SK-N-SH (cell line): ENCODE data around the gene OR4Q3. TPM values are rescaled to one million over a fixed set of nuclear protein-coding genes. Genes with fewer than 3 reads are reported as not detected.

ENCODE experiments used
- CTCF ChIA-PET: fragments of 300-600, 350-600 bp; formaldehyde crosslinking; extraction: SDS; loops from one replicate; lab custom pipeline; 2021; lab: Yijun Ruan, JAX
- POLR2A ChIA-PET: fragments of 350-600 bp; sonication (Branson Sonifier 250); formaldehyde crosslinking; extraction: SDS; loops from one replicate; lab custom pipeline; 2020; ENCODE audit warnings: antibody characterized with exemption, inconsistent platforms; lab: Yijun Ruan, JAX
- DNase-seq: peaks from one replicate; pipeline ENCODE4 v3.0.0; 2012
- H2AFZ ChIP-seq: fragments of 200-600 bp; sonication (generic); 2 replicates; pipeline ENCODE4 v1.8.1; 2016; ENCODE audit warnings: antibody characterized with exemption, mild to moderate bottlenecking, low read depth
- H3F3A ChIP-seq: fragments of 200-600 bp; sonication (generic); replicated peaks from 2 replicates; pipeline ENCODE3; 2016; ENCODE audit warnings: antibody characterized with exemption, mild to moderate bottlenecking; ENCODE audit not compliant: insufficient read depth
- H3K27ac ChIP-seq, 2 experiments: fragments of 200-500 bp in 1 of 2; fragments of 200-600 bp in 1 of 2; sonication (Bioruptor generic) in 1 of 2; sonication (generic), shearing (Covaris generic) in 1 of 2; 2 replicates each; pipeline versions ENCODE4 v1.5.1 to v1.6.1; 2014 to 2016; ENCODE audit warnings: low read depth in 2 of 2, inconsistent platforms in 1 of 2, low read length in 1 of 2, mild to moderate bottlenecking in 1 of 2, mixed read lengths in 1 of 2
- H3K27me3 ChIP-seq: fragments of 200-600 bp; sonication (generic), shearing (Covaris generic); 2 replicates; pipeline ENCODE4 v1.6.1; 2016; ENCODE audit warnings: mixed run types; ENCODE audit not compliant: insufficient read depth
- H3K36me3 ChIP-seq, 2 experiments: fragments of 200-500 bp in 1 of 2; fragments of 200-600 bp in 1 of 2; sonication (Bioruptor generic) in 1 of 2; sonication (generic) in 1 of 2; replicated peaks in 1 of 2; 2 replicates each; pipeline versions ENCODE3 to v1.5.1; 2014 to 2016; ENCODE audit warnings: low read length in 1 of 2, mild to moderate bottlenecking in 1 of 2; ENCODE audit not compliant: insufficient read depth in 2 of 2, control insufficient read depth in 1 of 2
- H3K4me1 ChIP-seq, 2 experiments: fragments of 200-500 bp in 1 of 2; fragments of 200-600 bp in 1 of 2; sonication (Bioruptor generic) in 1 of 2; sonication (generic), shearing (Covaris generic) in 1 of 2; 2 replicates each; pipeline versions ENCODE4 v1.5.1 to v1.6.1; 2014 to 2016; ENCODE audit warnings: low read depth in 1 of 2, low read length in 1 of 2, mixed run types in 1 of 2; ENCODE audit not compliant: insufficient read depth in 2 of 2, control insufficient read depth in 1 of 2
- H3K4me2 ChIP-seq: fragments of 200-600 bp; sonication (generic), shearing (Covaris generic); 2 replicates; pipeline ENCODE4 v1.6.1; 2017; ENCODE audit warnings: mixed run types
- H3K4me3 ChIP-seq, 2 experiments: fragments of 200-500 bp in 1 of 2; fragments of 200-600 bp in 1 of 2; sonication (Bioruptor generic) in 1 of 2; sonication (generic), shearing (Covaris generic) in 1 of 2; 2 replicates each; pipeline versions ENCODE4 v1.5.1 to v1.8.1; 2014 to 2016; ENCODE audit warnings: low read depth in 2 of 2, inconsistent platforms in 1 of 2, low read length in 1 of 2, mild to moderate bottlenecking in 1 of 2, mixed read lengths in 1 of 2, moderate library complexity in 1 of 2
- H3K79me2 ChIP-seq: fragments of 200-600 bp; sonication (generic); 2 replicates; pipeline ENCODE4 v1.8.1; 2017; ENCODE audit warnings: mild to moderate bottlenecking; ENCODE audit not compliant: insufficient read depth
- H3K9ac ChIP-seq: fragments of 200-600 bp; sonication (generic); 2 replicates; pipeline ENCODE4 v1.6.1; 2017; ENCODE audit warnings: mixed run types
- H3K9me2 ChIP-seq: fragments of 200-600 bp; sonication (generic); 2 replicates; pipeline ENCODE4 v1.6.1; 2017; ENCODE audit warnings: mixed run types
- H3K9me3 ChIP-seq: fragments of 200-600 bp; sonication (generic); 2 replicates; pipeline ENCODE4 v1.6.1; 2017; ENCODE audit warnings: mixed run types, mild to moderate bottlenecking, moderate library complexity
- H4K20me1 ChIP-seq: fragments of 200-600 bp; sonication (generic); 2 replicates; pipeline ENCODE4 v1.6.1; 2017; ENCODE audit warnings: mild to moderate bottlenecking, mixed run types; ENCODE audit not compliant: insufficient read depth
- EP300 ChIP-seq, 2 experiments: IDR thresholded peaks; 2 replicates each; pipeline versions ENCODE4 v1.4.0 to v1.6.1; 2012; ENCODE audit warnings: borderline replicate concordance in 1 of 2, low read depth in 1 of 2, low read length in 1 of 2
- EZH2phosphoT487 ChIP-seq: fragments of 200-600 bp; sonication (generic); IDR thresholded peaks from 2 replicates; pipeline ENCODE4 v1.6.1; 2017; ENCODE audit warnings: low read depth, mixed run types, mild to moderate bottlenecking, antibody characterized with exemption, moderate library complexity, borderline replicate concordance
- FOSL2 ChIP-seq: IDR thresholded peaks from 2 replicates; pipeline ENCODE4 v1.4.0; 2012; ENCODE audit warnings: low read depth, mild to moderate bottlenecking, moderate library complexity, borderline replicate concordance
- FOXJ3 ChIP-seq: sonication (generic); formaldehyde crosslinking; IDR thresholded peaks from 2 replicates; pipeline ENCODE4 v1.5.1; 2020; ENCODE audit warnings: mild to moderate bottlenecking, missing genetic modification reagents
- IRF3 ChIP-seq: fragments of 150-350 bp; IDR thresholded peaks from 2 replicates; pipeline ENCODE4 v1.6.1; 2016; ENCODE audit warnings: mild to moderate bottlenecking, low read depth, low read length
- JUND ChIP-seq: IDR thresholded peaks from 2 replicates; pipeline ENCODE4 v1.4.0; 2012
- MXI1 ChIP-seq: IDR thresholded peaks from 2 replicates; pipeline ENCODE4 v1.6.1; 2012; ENCODE audit warnings: mild to moderate bottlenecking, low read depth, low read length, improper control_type of control experiment
- NRF1 ChIP-seq: IDR thresholded peaks from 2 replicates; pipeline ENCODE4 v1.6.1; 2012; ENCODE audit warnings: low read depth, mild to moderate bottlenecking, low read length
- POLR2AphosphoS5 ChIP-seq: IDR thresholded peaks from 2 replicates; pipeline ENCODE4 v1.6.1; 2012; ENCODE audit warnings: low read depth, low read length
- RAD21 ChIP-seq: IDR thresholded peaks from 2 replicates; pipeline ENCODE4 v1.6.1; 2012; ENCODE audit warnings: mild to moderate bottlenecking, low read length
- RCOR1 ChIP-seq: fragments of 150-350 bp; IDR thresholded peaks from 2 replicates; pipeline ENCODE4 v1.6.1; 2017; ENCODE audit warnings: antibody characterized with exemption, low read length
- REST ChIP-seq: IDR thresholded peaks from 2 replicates; pipeline ENCODE4 v1.6.1; 2012; ENCODE audit warnings: mild to moderate bottlenecking, low read depth, low read length, moderate library complexity
- RFX5 ChIP-seq: IDR thresholded peaks from 2 replicates; pipeline ENCODE4 v1.6.1; 2012; ENCODE audit warnings: mild to moderate bottlenecking, improper control_type of control experiment, low read length
- RXRA ChIP-seq: IDR thresholded peaks from 2 replicates; pipeline ENCODE4 v1.4.0; 2012; ENCODE audit warnings: low read depth, mild to moderate bottlenecking, borderline replicate concordance
- SMC3 ChIP-seq: IDR thresholded peaks from 2 replicates; pipeline ENCODE4 v1.6.1; 2012; ENCODE audit warnings: low read depth, low read length, improper control_type of control experiment
- TCF12 ChIP-seq: IDR thresholded peaks from 2 replicates; pipeline ENCODE4 v1.4.0; 2012
- USF1 ChIP-seq: IDR thresholded peaks from 2 replicates; pipeline ENCODE4 v1.4.0; 2012; ENCODE audit warnings: low read depth, borderline replicate concordance
- YY1 ChIP-seq: IDR thresholded peaks from 2 replicates; pipeline ENCODE4 v1.4.0; 2012; ENCODE audit warnings: low read depth, mild to moderate bottlenecking
- WGBS: methylation state at CpG from one replicate; pipeline ENCODE4 v1.1.6; 2017; ENCODE audit warnings: low lambda C conversion rate; 5-methylcytosine and 5-hydroxymethylcytosine counted together
- polyA plus RNA-seq, 3 experiments: library from polyadenylated mRNA; depleted of rRNA; stranded (reverse); fragments of >200 nt; gene quantifications; 2 replicates each; pipeline ENCODE4 v1.2.3, GENCODE V29; 2012

OR4Q3 gene
- polyA plus RNA-seq (2012; rRNA removed) = not detected in 2 replicates
- not detected in 2 replicates for polyA plus RNA-seq (2012; cell fraction: cytosol; rRNA removed)
- not detected in 2 replicates for polyA plus RNA-seq (2012; cell fraction: nucleus; rRNA removed)

- 0% methylated on average over 1 of the region's 1 CpG for WGBS
- H3F3A ChIP-seq = no peaks in the 10 kb centered on the region
These were observed at the start of gene OR4Q3 for GRCh38 chr14:19743256-19743655. TSS of gene OR4Q3 (plus strand) at chr14:19743571.

More at GRCh38 chr14:19743256-19743655, at the start of gene OR4Q3:
- TF ChIP-seq IRF3 (no peak), FOXJ3 (CRISPR knock-in tag) (no peak), MXI1 (no peak), RXRA (no peak), RCOR1 (no peak), USF1 (no peak), TCF12 (no peak), RAD21 (no peak), SMC3 (no peak), YY1 (no peak), REST (no peak), RFX5 (no peak), FOSL2 (no peak), JUND (no peak), EZH2phosphoT487 (no peak), POLR2AphosphoS5 (no peak), EP300 (IDR thresholded peaks at IDR 0.05; ENCODE audit: borderline replicate concordance in 1 of 2, low read depth in 1 of 2, low read length in 1 of 2) (no peak), NRF1 (no peak)
- H3K79me2 ChIP-seq = no peaks in the 10 kb centered on the region; the same call in 1 of the 2 replicates
- no peak within 1 kb of the TSS for H2AFZ ChIP-seq
- H3K9me3 ChIP-seq = no peaks in the 10 kb centered on the region
- no peak within 1 kb of the TSS for H3K27ac ChIP-seq
- no peaks in the 10 kb centered on the region for H3K27me3 ChIP-seq
- H4K20me1 ChIP-seq = no peaks in the 10 kb centered on the region
- no peak within 1 kb of the TSS for H3K9ac ChIP-seq
- POLR2A ChIA-PET = no interaction called here
- no peak within 1 kb of the TSS for H3K4me2 ChIP-seq
- H3K4me3 ChIP-seq = no peak within 1 kb of the TSS
- DNase-seq = no peak
- no peaks in the 10 kb centered on the region for H3K36me3 ChIP-seq
- CTCF ChIA-PET = no interaction called here
- no peaks in the 10 kb centered on the region for H3K9me2 ChIP-seq
- no peaks in the 10 kb centered on the region for H3K4me1 ChIP-seq
